H9 (cell line): ENCODE measurements around the gene ZNF836. TPM values are rescaled to one million over a fixed set of nuclear protein-coding genes. Genes with fewer than 3 reads are reported as not detected.

Source experiments
- DNase-seq: peaks from one replicate; pipeline ENCODE4 v3.0.0-alpha.2; 2017
- H2AFZ ChIP-seq: one replicate; pipeline ENCODE4 v1.6.1; 2013; ENCODE audit warnings: mild to moderate bottlenecking, low read length, control low read depth, moderate library complexity
- H2AK5ac ChIP-seq: 2 replicates; pipeline ENCODE4 v1.6.1; 2013; ENCODE audit warnings: low read length, control low read depth, mixed read lengths; ENCODE audit not compliant: insufficient read length
- H2BK120ac ChIP-seq: one replicate; pipeline ENCODE4 v1.6.1; 2013; ENCODE audit warnings: low read depth, mild to moderate bottlenecking, low read length, control low read depth, inconsistent platforms; ENCODE audit not compliant: poor library complexity, severe bottlenecking
- H2BK12ac ChIP-seq: 2 replicates; pipeline ENCODE4 v1.6.1; 2013; ENCODE audit warnings: low read length, control low read depth, mixed read lengths, low read depth; ENCODE audit not compliant: insufficient read length
- H2BK15ac ChIP-seq: 2 replicates; pipeline ENCODE4 v1.6.1; 2013; ENCODE audit warnings: low read depth, low read length, control low read depth
- H2BK20ac ChIP-seq: one replicate; pipeline ENCODE4 v1.6.1; 2013; ENCODE audit warnings: low read depth, mild to moderate bottlenecking, low read length, control low read depth, inconsistent platforms; ENCODE audit not compliant: poor library complexity, severe bottlenecking
- H2BK5ac ChIP-seq: 2 replicates; pipeline ENCODE4 v1.6.1; 2013; ENCODE audit warnings: low read length, control low read depth, mixed read lengths; ENCODE audit not compliant: insufficient read length
- H3K14ac ChIP-seq: 2 replicates; pipeline ENCODE4 v1.6.1; 2013; ENCODE audit warnings: low read length, control low read depth; ENCODE audit not compliant: insufficient read depth
- H3K18ac ChIP-seq: 2 replicates; pipeline ENCODE4 v1.6.1; 2013; ENCODE audit warnings: low read depth, mild to moderate bottlenecking, mixed read lengths, low read length, control low read depth; ENCODE audit not compliant: insufficient read length
- H3K23ac ChIP-seq: 2 replicates; pipeline ENCODE4 v1.6.1; 2013; ENCODE audit warnings: low read length, control low read depth, mixed read lengths, low read depth; ENCODE audit not compliant: insufficient read length
- H3K23me2 ChIP-seq: 2 replicates; pipeline ENCODE4 v1.6.1; 2013; ENCODE audit warnings: low read depth, mild to moderate bottlenecking, mixed read lengths, low read length, control low read depth; ENCODE audit not compliant: insufficient read length, poor library complexity, severe bottlenecking
- H3K27ac ChIP-seq: 2 replicates; pipeline ENCODE4 v1.5.1; 2013; ENCODE audit warnings: low read length, control low read depth, mixed read lengths, low read depth; ENCODE audit not compliant: insufficient read length
- H3K27me3 ChIP-seq: 2 replicates; pipeline ENCODE4 v1.6.1; 2013; ENCODE audit warnings: low read length, control low read depth, inconsistent platforms; ENCODE audit not compliant: insufficient read depth
- H3K4ac ChIP-seq: 2 replicates; pipeline ENCODE4 v1.6.1; 2013; ENCODE audit warnings: low read depth, mild to moderate bottlenecking, control low read depth, inconsistent platforms, low read length, moderate library complexity
- H3K4me1 ChIP-seq: 2 replicates; pipeline ENCODE4 v1.6.1; 2013; ENCODE audit warnings: low read length, control low read depth, inconsistent platforms; ENCODE audit not compliant: insufficient read depth
- H3K4me2 ChIP-seq: 2 replicates; pipeline ENCODE4 v1.6.1; 2013; ENCODE audit warnings: low read length, control low read depth, mixed read lengths; ENCODE audit not compliant: insufficient read length, insufficient read depth
- H3K56ac ChIP-seq: 2 replicates; pipeline ENCODE4 v1.6.1; 2013; ENCODE audit warnings: low read depth, mild to moderate bottlenecking, mixed read lengths, low read length, control low read depth; ENCODE audit not compliant: insufficient read length
- H3K79me1 ChIP-seq: 2 replicates; pipeline ENCODE4 v1.6.1; 2013; ENCODE audit warnings: low read depth, mild to moderate bottlenecking, moderate library complexity, low read length, control low read depth, inconsistent platforms; ENCODE audit not compliant: insufficient read depth, poor library complexity, severe bottlenecking
- H3K79me2 ChIP-seq: 2 replicates; pipeline ENCODE4 v1.6.1; 2013; ENCODE audit warnings: low read length, control low read depth, inconsistent platforms; ENCODE audit not compliant: insufficient read depth
- H3K9ac ChIP-seq: 2 replicates; pipeline ENCODE4 v1.6.1; 2013; ENCODE audit warnings: low read length, control low read depth, mixed read lengths; ENCODE audit not compliant: insufficient read length; ENCODE audit errors: extremely low read depth
- H3K9me3 ChIP-seq: one replicate; pipeline ENCODE4 v1.6.1; 2013; ENCODE audit warnings: low read depth, low read length, inconsistent platforms; ENCODE audit not compliant: control insufficient read depth
- H3T11ph ChIP-seq: one replicate; pipeline ENCODE4 v1.6.1; 2013; ENCODE audit warnings: mild to moderate bottlenecking, low read length, control low read depth, inconsistent platforms
- H4K20me1 ChIP-seq: one replicate; pipeline ENCODE4 v1.6.1; 2013; ENCODE audit not compliant: control insufficient read depth, insufficient read length, insufficient read depth
- H4K5ac ChIP-seq: 2 replicates; pipeline ENCODE4 v1.6.1; 2013; ENCODE audit warnings: low read depth, mild to moderate bottlenecking, mixed read lengths, low read length, control low read depth; ENCODE audit not compliant: insufficient read length
- H4K8ac ChIP-seq: replicated peaks from 2 replicates; pipeline ENCODE4 v1.6.1; 2013; ENCODE audit warnings: low read length, control low read depth, mixed read lengths, low read depth; ENCODE audit not compliant: insufficient read length
- H4K91ac ChIP-seq: 2 replicates; pipeline ENCODE4 v1.6.1; 2013; ENCODE audit warnings: low read depth, mild to moderate bottlenecking, moderate library complexity, mixed read lengths, low read length, control low read depth; ENCODE audit not compliant: insufficient read length
- H3K27ac Mint-ChIP-seq, 3 experiments: 2 replicates in 2 of 3; 3 replicates in 1 of 3; pipeline ENCODE4 v1.8.0; 2020 to 2021; ENCODE audit warnings: mixed read lengths in 3 of 3, mild to moderate bottlenecking in 1 of 3, moderate library complexity in 1 of 3
- H3K27me3 Mint-ChIP-seq: 2 replicates; pipeline ENCODE4 v1.8.0; 2021; ENCODE audit warnings: low read depth, mild to moderate bottlenecking, moderate library complexity, mixed read lengths
- H3K36me3 Mint-ChIP-seq, 3 experiments: 2 replicates in 2 of 3; 3 replicates in 1 of 3; pipeline ENCODE4 v1.8.0; 2020 to 2021; ENCODE audit warnings: low read depth in 3 of 3, mixed read lengths in 3 of 3; ENCODE audit not compliant: insufficient read depth in 1 of 3
- H3K4me1 Mint-ChIP-seq, 2 experiments: 2 replicates each; pipeline ENCODE4 v1.8.0; 2020; ENCODE audit warnings: mixed read lengths in 2 of 2
- H3K4me3 Mint-ChIP-seq, 2 experiments: 2 replicates in 1 of 2; 3 replicates in 1 of 2; pipeline ENCODE4 v1.8.0; 2020 to 2021; ENCODE audit warnings: mild to moderate bottlenecking in 2 of 2, mixed read lengths in 2 of 2, moderate library complexity in 1 of 2
- H3K9me3 Mint-ChIP-seq, 2 experiments: 2 replicates in 1 of 2; 3 replicates in 1 of 2; pipeline ENCODE4 v1.8.0; 2020; ENCODE audit warnings: mild to moderate bottlenecking in 2 of 2, mixed read lengths in 2 of 2, moderate library complexity in 1 of 2
- WGBS: extraction: QIAGEN DNeasy Blood & Tissue Kit; methylation state at CpG from one replicate; pipeline ENCODE4 v1.1.7; 2013; ENCODE audit warnings: missing lambda C conversion rate, low lambda C conversion rate, mixed read lengths; ENCODE audit not compliant: insufficient read length; ENCODE audit errors: extremely low coverage; 5-methylcytosine and 5-hydroxymethylcytosine counted together
- total RNA-seq: library from RNA; stranded (reverse); gene quantifications from 2 replicates; pipeline ENCODE4 v1.2.1, GENCODE V29; 2021
- TF ChIP-seq, protein P1 (sequence below): fragments of 200-600 bp; sonication (generic); conservative IDR thresholded peaks from 3 replicates; pipeline ENCODE4 v1.8.0; 2021; ENCODE audit warnings: antibody characterized with exemption, mild to moderate bottlenecking

Gene ZNF836
- total RNA-seq, 1 experiment from 2014 or later: 17.4 TPM

DNA sequence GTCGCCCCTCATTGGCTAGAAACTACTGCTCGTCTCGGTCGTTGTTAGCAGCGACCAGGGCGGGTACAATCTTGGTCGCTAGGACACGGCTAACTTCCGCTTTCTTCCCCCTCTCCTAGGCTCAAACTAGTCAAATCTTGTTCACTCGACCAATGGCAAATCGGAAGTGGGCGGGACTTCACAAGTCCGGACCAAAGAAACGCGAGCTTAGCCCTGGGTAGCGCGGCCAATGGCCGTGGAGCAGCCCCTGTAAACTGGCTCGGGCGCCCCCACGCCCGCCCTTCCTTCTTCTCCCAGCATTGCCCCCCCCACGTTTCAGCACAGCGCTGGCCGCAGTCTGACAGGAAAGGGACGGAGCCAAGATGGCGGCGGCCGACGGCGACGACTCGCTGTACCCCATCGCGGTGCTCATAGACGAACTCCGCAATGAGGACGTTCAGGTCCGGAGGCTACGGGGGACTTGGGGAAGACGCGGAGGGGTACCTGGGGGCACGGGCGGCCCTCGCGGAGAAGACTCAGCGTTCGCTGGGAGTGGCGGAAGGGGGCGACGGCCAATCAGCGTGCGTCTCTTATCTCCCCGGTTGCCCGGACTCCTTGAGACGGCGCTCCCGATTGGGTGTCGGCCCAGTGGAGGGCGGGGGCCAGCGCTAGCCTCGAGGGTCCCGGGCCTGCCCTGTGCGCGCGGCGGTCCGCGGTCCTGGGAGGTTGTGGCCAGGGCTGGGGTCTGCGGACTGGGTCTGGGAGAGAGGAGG lies 18.5 kb upstream of the ZNF836 start, which contains the start of gene PPP2R1A:
PPP2R1A (plus strand) TSS at position 318 of the 752 bp plus-strand sequence; CDS start at position 363, 45 bp downstream.
- H3K9me3 Mint-ChIP-seq: no peaks in the 10 kb centered on the region
- peaks cover 35% of the 10 kb centered on the region for H3K79me2 ChIP-seq
- H3K14ac ChIP-seq: peak within 1 kb of the TSS; percentile 98
- peak within 1 kb of the TSS; percentile 75 for H2BK5ac ChIP-seq
- peak within 1 kb of the TSS; percentile 99 to 100 (median 100) for H3K27ac Mint-ChIP-seq
- H3K4me2 ChIP-seq: peak within 1 kb of the TSS; percentile 86
- H3K56ac ChIP-seq: no peak within 1 kb of the TSS
- H2AK5ac ChIP-seq: no peak within 1 kb of the TSS
- peak; percentile 100 for DNase-seq
- no peak within 1 kb of the TSS for H4K8ac ChIP-seq
- H3K27me3 ChIP-seq: no peaks in the 10 kb centered on the region
- no CpG with 5 or more reads among the region's 70 CpGs for WGBS
- H4K91ac ChIP-seq: no peak within 1 kb of the TSS
- no peaks in the 10 kb centered on the region for H4K20me1 ChIP-seq
- no peak within 1 kb of the TSS for H2BK20ac ChIP-seq
- H3K4me1 ChIP-seq: peaks cover 7% of the 10 kb centered on the region; the same call in 1 of the 2 replicates
- peak within 1 kb of the TSS; percentile 96 to 99 for H3K4me3 Mint-ChIP-seq
- H3K23ac ChIP-seq: no peak within 1 kb of the TSS
- H3K4ac ChIP-seq: no peak within 1 kb of the TSS
- no peak within 1 kb of the TSS for H2AFZ ChIP-seq
- H3K36me3 Mint-ChIP-seq: peaks cover 16 to 34% (median 30%) of the 10 kb centered on the region in 3 experiments
- no peak within 1 kb of the TSS for H4K5ac ChIP-seq
- no peak within 1 kb of the TSS for H2BK120ac ChIP-seq
- H3K4me1 Mint-ChIP-seq: peaks cover 33% of the 10 kb centered on the region in 2 experiments
- H2BK15ac ChIP-seq: no peak within 1 kb of the TSS
- peaks cover 5% of the 10 kb centered on the region for H3K79me1 ChIP-seq
- no peaks in the 10 kb centered on the region for H3K27me3 Mint-ChIP-seq
- no peak within 1 kb of the TSS for H3T11ph ChIP-seq
- no peaks in the 10 kb centered on the region for H3K9me3 ChIP-seq
- no peaks in the 10 kb centered on the region for H3K23me2 ChIP-seq
- peak within 1 kb of the TSS; percentile 99 for H3K18ac ChIP-seq
- peak within 1 kb of the TSS; percentile 95 for H3K9ac ChIP-seq
- no peak within 1 kb of the TSS for H2BK12ac ChIP-seq
- peak within 1 kb of the TSS; percentile 38 for H3K27ac ChIP-seq
- TF ChIP-seq, protein P1, sequence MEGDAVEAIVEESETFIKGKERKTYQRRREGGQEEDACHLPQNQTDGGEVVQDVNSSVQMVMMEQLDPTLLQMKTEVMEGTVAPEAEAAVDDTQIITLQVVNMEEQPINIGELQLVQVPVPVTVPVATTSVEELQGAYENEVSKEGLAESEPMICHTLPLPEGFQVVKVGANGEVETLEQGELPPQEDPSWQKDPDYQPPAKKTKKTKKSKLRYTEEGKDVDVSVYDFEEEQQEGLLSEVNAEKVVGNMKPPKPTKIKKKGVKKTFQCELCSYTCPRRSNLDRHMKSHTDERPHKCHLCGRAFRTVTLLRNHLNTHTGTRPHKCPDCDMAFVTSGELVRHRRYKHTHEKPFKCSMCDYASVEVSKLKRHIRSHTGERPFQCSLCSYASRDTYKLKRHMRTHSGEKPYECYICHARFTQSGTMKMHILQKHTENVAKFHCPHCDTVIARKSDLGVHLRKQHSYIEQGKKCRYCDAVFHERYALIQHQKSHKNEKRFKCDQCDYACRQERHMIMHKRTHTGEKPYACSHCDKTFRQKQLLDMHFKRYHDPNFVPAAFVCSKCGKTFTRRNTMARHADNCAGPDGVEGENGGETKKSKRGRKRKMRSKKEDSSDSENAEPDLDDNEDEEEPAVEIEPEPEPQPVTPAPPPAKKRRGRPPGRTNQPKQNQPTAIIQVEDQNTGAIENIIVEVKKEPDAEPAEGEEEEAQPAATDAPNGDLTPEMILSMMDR: no peak
